Mammary epithelial cell (primary cell): ENCODE results near the gene AP3B2.

ENCODE experiments used
- CTCF ChIP-seq, 2 donors: IDR thresholded peaks in 1 of 2; conservative IDR thresholded peaks in 1 of 2; 2 replicates each; pipeline ENCODE4 v1.5.1; 2011 to 2012; ENCODE audit warnings: inconsistent platforms in 2 of 2, low read length in 2 of 2, mild to moderate bottlenecking in 2 of 2, control low read depth in 1 of 2, low read depth in 1 of 2; ENCODE audit not compliant: insufficient read depth in 1 of 2; ENCODE audit errors: extremely low read depth in 1 of 2
- EZH2 ChIP-seq: IDR thresholded peaks from 2 replicates; pipeline ENCODE4 v1.6.1; 2012; ENCODE audit warnings: low read length, inconsistent platforms, borderline replicate concordance

- TF ChIP-seq CTCF (conservative IDR thresholded peaks at IDR 0.05 in 1 of 2, IDR thresholded peaks at IDR 0.05 in 1 of 2; ENCODE audit: extremely low read depth in 1 of 2, insufficient read depth in 1 of 2, low read depth in 1 of 2, low read length in 2 of 2) = no peak
- no peak for TF ChIP-seq EZH2
Observed at GRCh38 chr15:82749951-82750830, 40.5 kb upstream of the AP3B2 start.
